HG03097 (cell line): ENCODE results near the gene HACE1.
"Not testable (repeated sequence)": the region's sequence is repeated elsewhere in the genome, so short reads cannot be mapped to it uniquely, and the experiment has no call there.

Experiments
- ATAC-seq: cut with Tn5 transposase; IDR thresholded peaks from one replicate; pipeline ENCODE4 v1.9.1; 2021; ENCODE audit not compliant: unreplicated experiment, low FRiP score

Gene HACE1

DNA sequence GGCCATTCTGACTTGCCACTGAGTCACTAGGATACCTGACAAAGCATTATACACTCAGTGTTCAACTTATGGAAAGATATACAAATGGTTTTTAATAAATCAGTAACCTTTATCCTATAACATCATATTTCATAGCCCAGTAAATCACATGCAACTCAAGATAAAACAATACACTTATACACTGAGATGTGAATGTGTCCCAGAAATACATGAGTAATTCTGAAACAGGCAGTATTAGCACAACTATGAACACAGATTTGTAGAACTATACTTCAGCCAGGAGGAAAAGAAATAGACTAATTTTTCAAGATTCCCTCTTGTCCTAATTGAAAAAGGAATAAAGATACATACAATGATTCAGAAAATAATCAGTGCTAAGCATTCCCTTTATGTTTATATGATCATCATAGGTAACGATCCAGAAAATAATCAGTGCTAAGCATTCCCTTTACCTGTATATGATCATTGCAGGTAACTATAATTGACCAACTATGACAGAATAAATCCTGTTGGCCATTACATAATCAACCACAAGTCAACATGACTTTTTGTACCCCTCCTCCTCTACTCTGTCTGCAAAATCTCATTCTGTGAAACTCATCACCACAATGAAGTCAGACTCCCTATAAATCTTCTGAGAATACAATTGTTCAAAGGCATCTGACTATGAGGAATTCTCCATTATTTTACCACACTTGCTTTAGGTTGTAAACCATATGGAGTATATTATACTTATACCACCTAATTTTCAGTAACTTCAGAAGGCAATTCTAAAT lies 30.3 kb downstream of the HACE1 start:
- ATAC-seq: no peak

GRCh38 chr6:104828478-104828877 lies 31.2 kb downstream of the HACE1 start:
- ATAC-seq: no peak

GRCh38 chr6:104820820-104821219 lies 38.9 kb downstream of the HACE1 start:
- not testable (repeated sequence) for ATAC-seq

DNA sequence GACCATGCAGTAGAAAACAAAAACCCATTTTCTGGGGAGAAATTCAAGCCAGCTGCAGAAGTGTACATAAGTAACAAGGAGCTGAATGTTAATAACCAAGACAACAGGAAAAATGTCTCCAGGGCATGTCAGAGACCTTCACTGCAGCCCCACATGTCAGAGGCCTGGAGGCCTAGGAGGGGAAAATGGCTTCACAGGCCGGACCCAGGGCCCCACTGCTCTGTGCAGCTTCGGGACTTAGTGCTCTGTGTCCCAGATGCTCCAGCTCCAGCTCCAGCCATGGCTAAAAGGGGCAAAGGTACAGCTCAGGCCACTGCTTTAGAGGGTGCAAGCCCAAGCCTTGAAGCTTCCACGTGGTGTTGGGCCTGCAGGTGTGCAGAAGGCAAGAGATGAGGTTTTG lies 43.6 kb downstream of the HACE1 start:
- ATAC-seq: no peak

GRCh38 chr6:104814743-104815142 lies 45.0 kb downstream of the HACE1 start:
- no peak for ATAC-seq

GRCh38 chr6:104813552-104813951 lies 46.2 kb downstream of the HACE1 start:
- no peak for ATAC-seq

DNA sequence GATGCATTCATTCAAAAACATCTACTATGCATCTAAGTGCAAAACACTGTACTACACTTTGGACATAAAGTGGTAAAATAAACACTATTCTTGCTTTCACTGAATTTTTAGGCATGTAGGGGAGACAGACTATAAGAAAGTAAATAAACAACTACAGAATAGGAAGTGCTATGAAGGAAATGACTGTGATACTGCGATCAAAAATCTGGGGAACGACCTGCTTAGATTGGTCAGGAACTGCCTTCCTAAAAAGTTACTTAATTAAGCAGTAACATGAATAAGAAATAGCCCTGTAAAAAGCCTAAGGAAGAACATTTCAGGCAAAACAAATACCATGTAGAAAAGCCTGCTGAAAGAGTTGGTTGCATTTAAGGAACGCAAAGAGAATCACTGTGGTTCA lies 50.6 kb downstream of the HACE1 start:
- ATAC-seq: no peak

DNA sequence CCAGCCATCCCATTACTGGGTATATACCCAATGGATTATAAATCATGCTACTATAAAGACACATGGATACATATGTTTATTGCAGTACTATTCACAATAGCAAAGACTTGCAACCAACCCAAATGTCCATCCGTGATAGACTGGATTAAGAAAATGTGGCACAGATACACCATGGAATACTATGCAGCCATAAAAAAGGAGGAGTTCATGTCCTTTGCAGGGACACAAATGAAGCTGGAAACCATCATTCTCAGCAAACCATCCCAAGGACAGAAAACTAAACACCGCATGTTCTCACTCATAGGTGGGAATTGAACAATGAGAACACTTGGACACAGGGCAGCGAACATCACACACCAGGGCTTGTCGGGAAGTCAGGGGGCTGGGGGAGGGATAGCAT lies 54.4 kb downstream of the HACE1 start:
- not testable (repeated sequence) for ATAC-seq

GRCh38 chr6:104799134-104799657 lies 60.5 kb downstream of the HACE1 start:
- ATAC-seq: no peak

DNA sequence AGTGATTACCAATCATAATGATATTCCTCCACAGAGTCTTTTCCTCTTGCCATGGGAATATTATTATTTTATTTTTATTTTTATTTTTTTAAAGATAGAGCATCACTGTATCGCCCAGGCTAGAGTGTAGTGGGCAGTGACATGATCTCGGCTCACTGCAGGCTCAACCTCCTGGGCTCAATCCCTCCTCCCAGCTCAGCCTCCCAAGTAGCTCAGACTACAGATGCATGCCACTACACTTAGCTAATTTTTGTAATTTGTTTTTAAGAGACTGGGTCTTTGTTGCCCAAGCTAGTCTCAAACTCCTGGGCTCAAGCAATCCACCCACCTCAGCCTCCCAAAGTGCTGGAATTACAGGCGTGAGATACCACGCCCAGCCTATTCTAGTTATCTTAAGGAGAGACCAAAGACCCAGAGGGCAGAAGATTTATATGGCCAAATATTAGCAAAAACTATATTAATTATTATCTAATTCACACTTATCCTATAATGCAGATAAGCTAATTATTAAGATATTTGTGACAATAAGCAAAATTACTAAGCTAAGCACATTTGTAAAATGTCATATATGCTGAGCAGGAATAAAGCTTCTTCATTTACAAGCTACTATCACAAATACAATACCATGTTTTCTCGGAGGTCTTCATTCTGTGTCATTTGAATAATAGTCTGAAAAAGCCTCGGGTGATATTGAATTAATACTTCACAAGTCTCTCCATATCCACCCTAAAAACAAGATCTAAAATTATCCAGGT lies 63.5 kb downstream of the HACE1 start:
- no peak for ATAC-seq

DNA sequence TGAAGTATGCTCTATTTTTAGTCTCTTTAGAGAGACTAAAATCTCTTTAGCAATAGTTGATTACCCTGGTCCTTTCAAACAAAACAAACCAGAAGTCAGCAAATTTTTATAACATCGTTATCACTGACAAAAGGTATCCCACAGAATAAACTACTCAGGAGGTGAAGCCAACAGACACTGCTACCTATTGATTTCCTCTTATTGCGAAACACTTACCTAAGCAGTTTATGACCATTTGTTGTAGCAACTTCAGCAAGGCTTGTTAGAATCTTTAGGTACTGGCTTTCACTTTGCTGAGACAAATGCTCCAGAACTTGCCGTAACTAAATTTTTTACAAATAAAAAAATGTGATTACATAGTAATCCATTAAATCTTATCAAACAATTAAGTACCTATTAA lies 64.4 kb downstream of the HACE1 start:
- no peak for ATAC-seq

- ATAC-seq: peak; percentile 72
Observed at GRCh38 chr6:104789770-104790190, 69.9 kb downstream of the HACE1 start.

DNA sequence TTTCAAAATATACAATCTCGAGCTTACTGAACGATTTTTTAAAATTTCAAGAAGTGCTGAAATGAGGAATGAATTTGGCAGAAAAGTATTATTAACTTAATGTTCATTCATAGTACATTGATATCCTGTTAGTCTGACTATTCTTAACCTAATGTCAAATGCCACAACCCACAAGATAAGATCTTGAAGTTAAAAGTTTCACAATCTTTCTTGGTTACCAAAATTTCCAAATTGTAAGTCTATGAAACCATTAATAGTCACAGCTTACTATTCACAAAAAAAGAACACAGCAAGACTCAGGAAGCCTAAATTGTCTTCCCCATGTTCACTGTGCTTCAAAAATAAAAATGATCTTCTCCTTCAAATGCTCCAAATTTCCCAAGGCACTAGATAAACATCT lies 71.3 kb downstream of the HACE1 start:
- ATAC-seq: no peak

- ATAC-seq: no peak
Observed at GRCh38 chr6:104787305-104787704, 72.4 kb downstream of the HACE1 start.

DNA sequence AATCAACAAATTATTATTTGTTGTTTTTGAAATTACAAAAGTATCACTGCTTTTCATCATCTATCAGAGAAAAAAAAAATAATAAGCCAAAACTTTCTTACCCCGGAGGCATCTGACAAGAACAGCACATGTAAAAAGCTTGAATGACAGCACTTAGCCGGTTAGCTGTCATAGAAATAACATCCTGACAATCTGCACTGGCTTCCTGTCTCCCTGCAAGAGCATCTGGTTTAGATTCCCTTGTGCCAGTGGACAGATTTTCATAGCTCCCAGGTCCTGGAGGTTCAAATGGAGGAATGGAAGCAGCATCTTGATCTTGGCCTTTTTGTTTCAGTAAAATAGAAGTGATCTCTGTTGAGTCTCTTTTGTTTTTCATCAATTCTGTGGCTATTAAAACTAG lies 74.8 kb downstream of the HACE1 start:
- ATAC-seq: no peak

DNA sequence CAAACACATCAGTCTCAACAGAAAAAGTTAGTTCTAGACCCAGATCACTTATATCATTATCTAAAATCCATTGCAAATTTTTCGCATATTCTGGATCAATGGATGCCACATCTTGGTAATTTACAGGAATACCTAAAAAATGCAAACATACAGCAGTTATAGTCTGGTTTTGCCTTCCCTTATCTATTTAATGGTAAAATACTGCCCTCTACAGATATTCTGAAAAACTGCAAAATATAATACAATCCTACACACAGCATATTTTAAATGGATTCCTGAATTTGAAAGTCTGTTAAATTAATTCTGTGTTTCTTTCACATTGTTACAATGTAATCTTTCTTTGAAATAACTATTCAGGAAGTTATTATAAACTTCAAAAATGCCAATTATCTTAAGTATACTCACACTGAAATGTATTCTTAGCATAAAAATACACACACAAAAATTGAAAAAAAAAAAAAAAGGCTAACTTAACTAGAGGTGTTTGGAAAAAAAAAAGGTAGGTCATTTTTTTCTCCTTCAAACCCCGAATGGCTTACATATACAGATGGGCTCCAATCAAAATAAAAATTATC lies 88.4 kb downstream of the HACE1 start:
- ATAC-seq: peak; percentile 59

GRCh38 chr6:104768906-104769305 lies 90.8 kb downstream of the HACE1 start:
- ATAC-seq: no peak

- no peak for ATAC-seq
Observed at GRCh38 chr6:104766595-104766994, 93.1 kb downstream of the HACE1 start.

GRCh38 chr6:104754788-104755409 lies 104.8 kb downstream of the HACE1 start:
- no peak for ATAC-seq

DNA sequence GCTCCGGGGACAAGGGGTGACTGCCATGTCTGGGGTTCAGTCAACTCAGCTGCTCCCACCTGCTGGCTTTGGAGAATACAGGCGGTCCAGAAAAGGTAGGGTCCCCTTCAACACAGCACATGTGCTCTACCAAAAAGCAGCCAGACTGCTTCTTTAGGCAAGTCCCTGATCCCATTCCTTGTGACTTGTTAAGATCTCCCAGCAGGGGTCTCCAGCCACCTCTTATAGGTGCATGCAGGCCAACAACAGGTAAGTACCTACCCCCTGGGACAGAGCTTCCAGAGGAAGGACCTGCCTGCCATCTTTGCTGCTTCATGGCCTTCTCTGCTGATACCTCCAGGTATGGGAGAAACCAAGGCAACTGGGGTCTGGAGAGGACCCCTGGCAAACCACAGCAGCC lies 106.5 kb downstream of the HACE1 start:
- no peak for ATAC-seq

DNA sequence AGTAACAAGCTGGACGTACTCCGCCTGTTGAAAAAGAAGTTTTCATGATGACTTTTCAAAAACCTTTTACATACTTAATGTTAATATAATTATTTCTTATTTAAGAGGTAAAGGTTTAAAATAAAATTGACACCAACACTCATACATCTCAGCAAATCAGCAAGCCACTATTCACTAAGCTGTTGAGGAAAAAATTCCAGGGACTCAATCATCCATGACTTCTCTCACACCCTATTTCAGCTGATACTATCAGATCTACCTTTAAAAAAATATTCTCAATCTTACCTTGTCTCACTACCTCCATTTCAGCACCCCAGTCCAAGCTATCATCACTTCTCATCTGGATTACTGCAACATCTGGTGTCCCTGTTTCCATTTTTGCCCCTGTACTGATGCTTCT lies 109.3 kb downstream of the HACE1 start:
- no peak for ATAC-seq
